Measurements from ENCODE around the gene MLANA.

GRCh38 chr9:5938449-5938848 lies 47.8 kb downstream of the MLANA start:
- TF ChIP-seq CTCF (conservative IDR thresholded peaks at IDR 0.05 in 1 of 2, IDR thresholded peaks at IDR 0.05 in 1 of 2; ENCODE audit: extremely low read depth in 1 of 2, insufficient read depth in 1 of 2, low read depth in 1 of 2, low read length in 2 of 2): no peak
- TF ChIP-seq EZH2 (IDR thresholded peaks at IDR 0.05; ENCODE audit: borderline replicate concordance, low read length): no peak
